B cell (primary cell): ENCODE data around the gene MUC5AC.

Source experiments
- CTCF ChIP-seq: fragments of 200-600 bp; IDR thresholded peaks from one replicate; pipeline ENCODE4 v1.8.0; 2022; ENCODE audit warnings: antibody characterized with exemption, mild to moderate bottlenecking
- EZH2 ChIP-seq: IDR thresholded peaks from 2 replicates; pipeline ENCODE4 v1.6.1; 2012; ENCODE audit warnings: borderline replicate concordance, low read depth, mild to moderate bottlenecking, moderate library complexity, low read length; ENCODE audit not compliant: insufficient read depth, poor library complexity, severe bottlenecking

GRCh38 chr11:1126491-1126926, 31.2 kb upstream of the MUC5AC start:
- TF ChIP-seq CTCF (no peak), EZH2 (no peak)
